NB4 (cell line): ENCODE measurements around the gene C10orf95.

Experiments used
- DNase-seq: peaks from one replicate; pipeline ENCODE4 v3.0.0; 2010; ENCODE audit warnings: low read depth
- H3K4me3 ChIP-seq: one replicate; pipeline ENCODE4 v1.5.1; 2011; ENCODE audit warnings: mild to moderate bottlenecking, low read depth, low read length, moderate library complexity
- MYC ChIP-seq: IDR thresholded peaks from 2 replicates; pipeline ENCODE4 v1.6.1; 2011; ENCODE audit warnings: low read depth, low read length
- POLR2A ChIP-seq: IDR thresholded peaks from 2 replicates; pipeline ENCODE4 v1.6.1; 2011; ENCODE audit warnings: mild to moderate bottlenecking; ENCODE audit not compliant: insufficient read length; ENCODE audit errors: extremely low read depth
- TF ChIP-seq, protein P1 (sequence below): IDR thresholded peaks from 2 replicates; pipeline ENCODE4 v1.6.1; 2011; ENCODE audit warnings: low read depth, low read length
- TF ChIP-seq, protein P2 (sequence below): IDR thresholded peaks from one replicate; pipeline ENCODE4 v1.5.1; 2012; ENCODE audit warnings: low read depth, low read length

Gene C10orf95

DNA sequence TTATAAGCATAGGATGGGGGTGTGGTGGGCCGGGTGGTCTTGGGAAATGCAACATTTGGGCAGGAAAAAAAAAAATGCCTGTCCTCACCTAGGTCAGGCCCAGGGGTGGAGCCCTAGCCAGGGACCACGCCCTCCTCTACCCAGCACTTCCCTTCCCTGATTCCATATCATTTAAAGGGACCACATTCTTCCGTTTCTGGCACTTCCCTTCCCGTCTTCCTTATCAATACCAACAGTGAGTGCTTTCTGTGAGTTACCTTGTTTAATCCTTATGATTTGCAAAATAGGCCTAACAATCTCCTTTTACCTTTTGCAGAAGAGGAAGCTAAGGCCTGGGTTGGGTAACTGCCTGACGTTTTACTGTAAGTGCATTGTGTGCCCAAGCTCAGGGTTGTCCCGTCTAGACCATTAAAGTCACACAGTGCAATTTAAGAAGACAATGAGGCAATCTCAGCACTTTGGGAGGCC is 16.7 kb upstream of the C10orf95 start:
- peak; percentile 73 for DNase-seq
- H3K4me3 ChIP-seq: no peak overlapping the region
- no peak for TF ChIP-seq POLR2A

DNA sequence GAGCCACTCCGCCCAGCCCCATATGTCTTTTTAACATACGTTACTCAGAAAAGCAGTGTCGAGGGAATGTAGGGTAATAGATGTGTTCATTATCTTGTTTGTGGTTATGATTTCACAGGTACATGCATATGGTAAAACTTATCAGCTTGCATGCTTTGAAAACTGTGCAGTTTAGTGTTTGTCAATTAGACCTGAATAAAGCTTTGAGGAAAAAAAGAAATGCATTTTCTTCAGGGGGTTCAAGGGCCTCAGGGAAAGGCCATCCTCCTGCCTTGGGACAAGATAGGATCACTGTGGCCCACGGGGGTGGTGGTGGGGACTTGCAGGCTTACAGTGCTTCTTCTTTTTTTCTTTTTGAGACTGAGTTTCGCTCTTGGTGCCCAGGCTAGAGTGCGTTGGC is 16.0 kb upstream of the C10orf95 start:
- H3K4me3 ChIP-seq: no peak overlapping the region
- TF ChIP-seq MYC: no peak
- TF ChIP-seq POLR2A: no peak
- TF ChIP-seq, protein P1, sequence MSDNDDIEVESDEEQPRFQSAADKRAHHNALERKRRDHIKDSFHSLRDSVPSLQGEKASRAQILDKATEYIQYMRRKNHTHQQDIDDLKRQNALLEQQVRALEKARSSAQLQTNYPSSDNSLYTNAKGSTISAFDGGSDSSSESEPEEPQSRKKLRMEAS: no peak
- TF ChIP-seq, protein P2, sequence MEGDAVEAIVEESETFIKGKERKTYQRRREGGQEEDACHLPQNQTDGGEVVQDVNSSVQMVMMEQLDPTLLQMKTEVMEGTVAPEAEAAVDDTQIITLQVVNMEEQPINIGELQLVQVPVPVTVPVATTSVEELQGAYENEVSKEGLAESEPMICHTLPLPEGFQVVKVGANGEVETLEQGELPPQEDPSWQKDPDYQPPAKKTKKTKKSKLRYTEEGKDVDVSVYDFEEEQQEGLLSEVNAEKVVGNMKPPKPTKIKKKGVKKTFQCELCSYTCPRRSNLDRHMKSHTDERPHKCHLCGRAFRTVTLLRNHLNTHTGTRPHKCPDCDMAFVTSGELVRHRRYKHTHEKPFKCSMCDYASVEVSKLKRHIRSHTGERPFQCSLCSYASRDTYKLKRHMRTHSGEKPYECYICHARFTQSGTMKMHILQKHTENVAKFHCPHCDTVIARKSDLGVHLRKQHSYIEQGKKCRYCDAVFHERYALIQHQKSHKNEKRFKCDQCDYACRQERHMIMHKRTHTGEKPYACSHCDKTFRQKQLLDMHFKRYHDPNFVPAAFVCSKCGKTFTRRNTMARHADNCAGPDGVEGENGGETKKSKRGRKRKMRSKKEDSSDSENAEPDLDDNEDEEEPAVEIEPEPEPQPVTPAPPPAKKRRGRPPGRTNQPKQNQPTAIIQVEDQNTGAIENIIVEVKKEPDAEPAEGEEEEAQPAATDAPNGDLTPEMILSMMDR: no peak
- no peak for DNase-seq

DNA sequence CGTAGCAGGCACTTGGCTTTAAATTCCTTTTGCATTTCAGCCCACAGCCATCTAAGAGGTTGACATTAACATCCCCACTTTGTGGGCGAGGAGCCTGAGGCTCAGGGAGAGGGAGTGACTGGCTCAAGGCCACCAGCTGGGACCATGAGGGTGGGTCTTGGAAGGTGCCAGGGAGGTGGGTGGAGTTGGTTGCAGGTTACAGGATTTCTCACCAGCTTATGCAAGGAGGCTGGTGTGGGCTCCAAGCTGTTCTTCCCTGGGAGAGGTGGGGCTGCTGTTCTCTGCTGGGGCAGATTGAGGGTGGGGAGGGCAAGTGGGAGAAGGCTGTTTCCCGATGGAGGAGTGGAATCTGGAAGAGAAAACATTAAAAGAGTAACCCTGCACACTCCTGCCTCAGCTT is 14.1 kb upstream of the C10orf95 start:
- TF ChIP-seq POLR2A: no peak
- TF ChIP-seq, protein P1: no peak
- TF ChIP-seq, protein P2: no peak
- TF ChIP-seq MYC: no peak
- no peak for DNase-seq
- H3K4me3 ChIP-seq: no peak overlapping the region

DNA sequence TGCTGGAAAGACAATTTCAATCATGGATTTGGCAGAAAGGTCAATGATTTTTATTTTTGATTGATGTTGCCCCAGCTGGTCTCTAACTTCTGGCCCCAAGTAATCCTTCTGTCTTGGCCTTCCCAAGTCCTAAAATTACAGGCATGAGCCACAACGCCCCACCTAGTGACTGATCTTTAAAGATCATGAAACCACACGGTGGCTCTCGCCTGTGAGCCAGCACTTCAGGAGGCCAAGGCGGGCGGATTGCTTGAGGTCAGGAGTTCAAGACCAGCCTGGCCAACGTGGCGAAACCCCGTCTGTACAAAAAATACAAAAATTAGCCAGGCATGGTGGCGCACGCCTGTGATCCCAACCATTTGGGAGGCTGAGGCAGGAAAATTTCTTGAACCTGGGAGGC is 12.6 kb upstream of the C10orf95 start:
- no peak overlapping the region for H3K4me3 ChIP-seq
- DNase-seq: no peak
- TF ChIP-seq, protein P1: no peak
- TF ChIP-seq MYC (no peak), POLR2A (no peak)
- TF ChIP-seq, protein P2: no peak

DNA sequence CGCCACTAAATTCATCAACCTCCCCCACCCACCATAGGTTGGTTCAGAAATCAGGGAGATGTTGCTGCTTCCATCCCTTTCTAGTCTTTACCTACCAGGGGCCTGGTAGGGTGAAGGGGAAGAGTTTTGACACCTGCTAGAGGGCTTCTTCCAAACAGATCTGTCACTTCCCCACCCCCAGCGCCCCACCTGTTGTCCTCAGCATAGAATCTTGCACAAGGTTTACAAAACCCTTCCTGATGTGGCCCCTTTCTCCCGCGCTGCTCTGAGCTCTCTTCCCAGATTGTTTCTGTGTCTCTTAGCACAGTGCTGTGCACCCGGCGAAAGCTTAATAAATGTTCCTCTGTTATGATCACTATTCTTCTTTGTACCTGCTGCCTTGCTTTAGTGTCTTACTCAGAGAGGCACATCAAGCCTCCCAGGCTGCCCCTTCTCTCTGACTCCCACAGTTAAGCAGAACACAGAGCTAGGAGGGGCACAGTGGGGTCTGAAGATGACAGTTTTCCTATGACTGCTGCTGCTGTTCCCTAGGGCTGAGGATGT is 11.2 kb upstream of the C10orf95 start:
- TF ChIP-seq, protein P1: no peak
- no peak for TF ChIP-seq MYC
- no peak for TF ChIP-seq POLR2A
- TF ChIP-seq, protein P2: no peak
- DNase-seq: no peak
- H3K4me3 ChIP-seq: no peak overlapping the region

DNA sequence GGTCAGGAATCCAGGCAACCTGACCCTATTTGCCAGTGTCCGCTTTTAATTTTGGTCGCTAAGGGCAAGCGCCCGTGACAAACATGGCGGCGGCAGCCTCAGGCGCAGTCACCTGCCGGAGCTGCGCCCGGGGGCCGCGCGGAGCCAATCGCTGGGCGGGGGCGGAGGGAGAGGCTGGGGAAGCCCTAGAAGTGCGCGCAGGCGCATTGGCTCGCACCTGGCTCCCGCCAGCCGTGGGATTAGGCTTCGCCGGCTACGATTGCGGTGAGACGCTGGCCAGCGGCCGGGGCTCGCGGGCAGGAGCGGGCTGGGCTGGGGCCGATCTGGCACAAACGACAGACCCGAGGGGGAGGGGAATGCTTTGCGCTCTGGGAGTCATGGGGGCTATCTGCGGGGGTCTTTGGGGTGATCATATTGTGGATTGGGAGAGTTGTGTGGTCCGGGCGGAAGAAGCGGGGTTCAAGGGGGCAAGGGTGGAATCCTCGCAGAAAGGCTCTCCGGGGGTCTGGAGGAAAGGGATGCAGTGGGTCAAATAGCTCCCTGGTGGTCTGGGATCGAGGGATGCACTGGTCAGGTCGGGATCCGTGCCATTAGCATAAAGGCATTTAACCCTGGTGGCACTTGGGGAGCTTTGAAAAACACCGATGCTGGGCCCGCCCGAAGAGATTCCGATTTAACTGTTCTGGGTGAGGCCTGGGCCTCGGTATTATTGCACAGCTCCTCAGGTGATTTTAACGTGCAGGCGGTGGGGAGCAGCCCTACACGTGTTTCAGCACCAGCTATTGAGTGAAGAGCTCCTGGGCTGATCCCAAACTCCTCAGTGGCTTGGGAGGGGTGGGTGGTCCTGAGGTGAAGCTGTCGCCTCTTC is 10.1 kb upstream of the C10orf95 start:
- H3K4me3 ChIP-seq: peak overlapping the region; percentile 42
- TF ChIP-seq, protein P2: no peak
- TF ChIP-seq, protein P1: peak; percentile 62
- TF ChIP-seq MYC: no peak; the same call in 1 of the 2 replicates
- TF ChIP-seq POLR2A: no peak
- DNase-seq: peak; percentile 90
